ENCODE data around the gene KDSR.

DNA sequence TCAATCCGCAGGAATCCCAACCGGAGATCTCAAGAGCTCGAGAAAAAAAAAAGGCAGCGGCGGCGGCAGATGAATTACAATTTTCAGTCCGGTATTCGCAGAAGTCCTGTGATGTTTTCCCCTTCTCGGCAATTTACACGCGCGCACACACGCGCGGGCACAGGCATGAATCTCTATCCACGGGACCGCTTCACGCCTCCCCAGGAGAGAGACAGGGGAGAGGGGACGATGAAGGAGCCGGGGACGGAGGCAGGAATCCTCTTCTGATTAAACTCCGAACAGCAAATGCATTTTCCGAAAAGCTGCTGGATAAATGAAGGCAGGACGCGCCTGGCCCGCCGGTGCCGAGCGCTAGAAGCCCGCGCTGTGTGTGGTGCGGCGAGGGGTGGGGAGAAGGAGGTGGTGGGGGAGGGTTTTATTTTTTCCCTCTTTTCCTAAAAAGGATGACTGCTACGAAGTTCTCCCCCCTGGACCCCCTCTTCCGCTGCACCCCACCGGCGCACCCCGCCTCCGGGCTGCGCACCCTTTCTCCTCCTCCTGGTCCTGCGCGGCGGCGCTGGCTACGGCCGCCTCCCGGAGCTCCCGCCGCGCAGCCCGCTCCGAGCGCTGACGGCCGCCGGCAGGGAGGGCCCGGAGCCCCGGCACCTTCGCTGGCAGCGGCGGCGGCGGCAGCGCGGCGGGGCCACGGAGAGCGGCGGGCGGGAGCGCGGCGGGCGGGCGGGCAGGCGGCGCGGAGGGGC is 47.5 kb downstream of the KDSR start, which contains the start of gene BCL2:
- no peak for TF ChIP-seq TCF7L2 (IDR thresholded peaks at IDR 0.05; ENCODE audit: low read depth, low read length)
- TF ChIP-seq, protein P1, sequence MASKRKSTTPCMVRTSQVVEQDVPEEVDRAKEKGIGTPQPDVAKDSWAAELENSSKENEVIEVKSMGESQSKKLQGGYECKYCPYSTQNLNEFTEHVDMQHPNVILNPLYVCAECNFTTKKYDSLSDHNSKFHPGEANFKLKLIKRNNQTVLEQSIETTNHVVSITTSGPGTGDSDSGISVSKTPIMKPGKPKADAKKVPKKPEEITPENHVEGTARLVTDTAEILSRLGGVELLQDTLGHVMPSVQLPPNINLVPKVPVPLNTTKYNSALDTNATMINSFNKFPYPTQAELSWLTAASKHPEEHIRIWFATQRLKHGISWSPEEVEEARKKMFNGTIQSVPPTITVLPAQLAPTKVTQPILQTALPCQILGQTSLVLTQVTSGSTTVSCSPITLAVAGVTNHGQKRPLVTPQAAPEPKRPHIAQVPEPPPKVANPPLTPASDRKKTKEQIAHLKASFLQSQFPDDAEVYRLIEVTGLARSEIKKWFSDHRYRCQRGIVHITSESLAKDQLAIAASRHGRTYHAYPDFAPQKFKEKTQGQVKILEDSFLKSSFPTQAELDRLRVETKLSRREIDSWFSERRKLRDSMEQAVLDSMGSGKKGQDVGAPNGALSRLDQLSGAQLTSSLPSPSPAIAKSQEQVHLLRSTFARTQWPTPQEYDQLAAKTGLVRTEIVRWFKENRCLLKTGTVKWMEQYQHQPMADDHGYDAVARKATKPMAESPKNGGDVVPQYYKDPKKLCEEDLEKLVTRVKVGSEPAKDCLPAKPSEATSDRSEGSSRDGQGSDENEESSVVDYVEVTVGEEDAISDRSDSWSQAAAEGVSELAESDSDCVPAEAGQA (IDR thresholded peaks at IDR 0.05; ENCODE audit: low read depth) = no peak
- TF ChIP-seq, protein P1 (CRISPR knock-in tag; IDR thresholded peaks at IDR 0.05; ENCODE audit: borderline replicate concordance) = no peak
- TF ChIP-seq, protein P2, sequence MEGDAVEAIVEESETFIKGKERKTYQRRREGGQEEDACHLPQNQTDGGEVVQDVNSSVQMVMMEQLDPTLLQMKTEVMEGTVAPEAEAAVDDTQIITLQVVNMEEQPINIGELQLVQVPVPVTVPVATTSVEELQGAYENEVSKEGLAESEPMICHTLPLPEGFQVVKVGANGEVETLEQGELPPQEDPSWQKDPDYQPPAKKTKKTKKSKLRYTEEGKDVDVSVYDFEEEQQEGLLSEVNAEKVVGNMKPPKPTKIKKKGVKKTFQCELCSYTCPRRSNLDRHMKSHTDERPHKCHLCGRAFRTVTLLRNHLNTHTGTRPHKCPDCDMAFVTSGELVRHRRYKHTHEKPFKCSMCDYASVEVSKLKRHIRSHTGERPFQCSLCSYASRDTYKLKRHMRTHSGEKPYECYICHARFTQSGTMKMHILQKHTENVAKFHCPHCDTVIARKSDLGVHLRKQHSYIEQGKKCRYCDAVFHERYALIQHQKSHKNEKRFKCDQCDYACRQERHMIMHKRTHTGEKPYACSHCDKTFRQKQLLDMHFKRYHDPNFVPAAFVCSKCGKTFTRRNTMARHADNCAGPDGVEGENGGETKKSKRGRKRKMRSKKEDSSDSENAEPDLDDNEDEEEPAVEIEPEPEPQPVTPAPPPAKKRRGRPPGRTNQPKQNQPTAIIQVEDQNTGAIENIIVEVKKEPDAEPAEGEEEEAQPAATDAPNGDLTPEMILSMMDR (CRISPR knock-in tag; IDR thresholded peaks at IDR 0.05) = no peak
- TF ChIP-seq ARNTL (CRISPR knock-in tag; IDR thresholded peaks at IDR 0.05) = no peak
- TF ChIP-seq ZSCAN21 (CRISPR knock-in tag; IDR thresholded peaks at IDR 0.05; ENCODE audit: borderline replicate concordance) = no peak
- no peak for TF ChIP-seq ZC3H4 (CRISPR knock-in tag; IDR thresholded peaks at IDR 0.05; ENCODE audit: borderline replicate concordance)
- TF ChIP-seq MED1 (CRISPR knock-in tag; IDR thresholded peaks at IDR 0.05) = no peak
- TF ChIP-seq, protein P3, sequence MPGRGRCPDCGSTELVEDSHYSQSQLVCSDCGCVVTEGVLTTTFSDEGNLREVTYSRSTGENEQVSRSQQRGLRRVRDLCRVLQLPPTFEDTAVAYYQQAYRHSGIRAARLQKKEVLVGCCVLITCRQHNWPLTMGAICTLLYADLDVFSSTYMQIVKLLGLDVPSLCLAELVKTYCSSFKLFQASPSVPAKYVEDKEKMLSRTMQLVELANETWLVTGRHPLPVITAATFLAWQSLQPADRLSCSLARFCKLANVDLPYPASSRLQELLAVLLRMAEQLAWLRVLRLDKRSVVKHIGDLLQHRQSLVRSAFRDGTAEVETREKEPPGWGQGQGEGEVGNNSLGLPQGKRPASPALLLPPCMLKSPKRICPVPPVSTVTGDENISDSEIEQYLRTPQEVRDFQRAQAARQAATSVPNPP (CRISPR knock-in tag; IDR thresholded peaks at IDR 0.05) = no peak
- TF ChIP-seq, protein P4, sequence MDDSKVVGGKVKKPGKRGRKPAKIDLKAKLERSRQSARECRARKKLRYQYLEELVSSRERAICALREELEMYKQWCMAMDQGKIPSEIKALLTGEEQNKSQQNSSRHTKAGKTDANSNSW (CRISPR knock-in tag; IDR thresholded peaks at IDR 0.05; ENCODE audit: borderline replicate concordance) = no peak
- TF ChIP-seq, protein P5, sequence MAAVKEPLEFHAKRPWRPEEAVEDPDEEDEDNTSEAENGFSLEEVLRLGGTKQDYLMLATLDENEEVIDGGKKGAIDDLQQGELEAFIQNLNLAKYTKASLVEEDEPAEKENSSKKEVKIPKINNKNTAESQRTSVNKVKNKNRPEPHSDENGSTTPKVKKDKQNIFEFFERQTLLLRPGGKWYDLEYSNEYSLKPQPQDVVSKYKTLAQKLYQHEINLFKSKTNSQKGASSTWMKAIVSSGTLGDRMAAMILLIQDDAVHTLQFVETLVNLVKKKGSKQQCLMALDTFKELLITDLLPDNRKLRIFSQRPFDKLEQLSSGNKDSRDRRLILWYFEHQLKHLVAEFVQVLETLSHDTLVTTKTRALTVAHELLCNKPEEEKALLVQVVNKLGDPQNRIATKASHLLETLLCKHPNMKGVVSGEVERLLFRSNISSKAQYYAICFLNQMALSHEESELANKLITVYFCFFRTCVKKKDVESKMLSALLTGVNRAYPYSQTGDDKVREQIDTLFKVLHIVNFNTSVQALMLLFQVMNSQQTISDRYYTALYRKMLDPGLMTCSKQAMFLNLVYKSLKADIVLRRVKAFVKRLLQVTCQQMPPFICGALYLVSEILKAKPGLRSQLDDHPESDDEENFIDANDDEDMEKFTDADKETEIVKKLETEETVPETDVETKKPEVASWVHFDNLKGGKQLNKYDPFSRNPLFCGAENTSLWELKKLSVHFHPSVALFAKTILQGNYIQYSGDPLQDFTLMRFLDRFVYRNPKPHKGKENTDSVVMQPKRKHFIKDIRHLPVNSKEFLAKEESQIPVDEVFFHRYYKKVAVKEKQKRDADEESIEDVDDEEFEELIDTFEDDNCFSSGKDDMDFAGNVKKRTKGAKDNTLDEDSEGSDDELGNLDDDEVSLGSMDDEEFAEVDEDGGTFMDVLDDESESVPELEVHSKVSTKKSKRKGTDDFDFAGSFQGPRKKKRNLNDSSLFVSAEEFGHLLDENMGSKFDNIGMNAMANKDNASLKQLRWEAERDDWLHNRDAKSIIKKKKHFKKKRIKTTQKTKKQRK (IDR thresholded peaks at IDR 0.05; ENCODE audit: low read length) = no peak
- no peak for TF ChIP-seq ZNF619 (CRISPR knock-in tag; IDR thresholded peaks at IDR 0.05)

All from HepG2 (cell line).